OCI-LY7 (cell line): ENCODE results near the gene TTC28. TPM values are rescaled to one million over a fixed set of nuclear protein-coding genes. Genes with fewer than 3 reads are reported as not detected.

ENCODE experiments used
- BruUV-seq: library from RNA; stranded (reverse); fragments of 400-500 nt; replicated peaks from 2 replicates; lab custom pipeline; 2021; lab: Mats Ljungman, UMichigan
- CTCF ChIA-PET: fragments of 300-600 bp; sonication (Branson Sonifier 250); formaldehyde crosslinking; loops from one replicate; lab custom pipeline; 2022; ENCODE audit warnings: antibody characterized with exemption; ENCODE audit not compliant: unreplicated experiment; lab: Charles Lee
- POLR2A ChIA-PET: fragments of 300-600 bp; sonication (Branson Sonifier 250); formaldehyde crosslinking; loops from one replicate; lab custom pipeline; 2022; ENCODE audit warnings: antibody characterized with exemption; lab: Charles Lee
- DNase-seq: peaks from one replicate; pipeline ENCODE4 v3.0.0-alpha.2; 2015; ENCODE audit warnings: low spot score
- H2AFZ ChIP-seq: fragments of 200-600 bp; sonication (generic), shearing (Covaris generic); 2 replicates; pipeline ENCODE4 v1.6.1; 2014; ENCODE audit warnings: mild to moderate bottlenecking, antibody characterized with exemption, low read length, moderate library complexity
- H3K27ac ChIP-seq: fragments of 200-600 bp; sonication (generic); 2 replicates; pipeline ENCODE4 v1.5.1; 2014; ENCODE audit warnings: mixed run types, low read depth, mild to moderate bottlenecking, moderate library complexity, low read length, inconsistent platforms; ENCODE audit not compliant: poor library complexity, severe bottlenecking
- H3K36me3 ChIP-seq: fragments of 200-600 bp; sonication (generic); 2 replicates; pipeline ENCODE4 v1.6.1; 2014; ENCODE audit warnings: mild to moderate bottlenecking, antibody characterized with exemption, low read length, moderate library complexity, mixed read lengths; ENCODE audit not compliant: insufficient read depth
- H3K4me1 ChIP-seq: fragments of 200-600 bp; sonication (generic); 2 replicates; pipeline ENCODE4 v1.5.1; 2014; ENCODE audit warnings: mild to moderate bottlenecking, low read length; ENCODE audit not compliant: insufficient read depth, poor library complexity, severe bottlenecking
- H3K4me2 ChIP-seq: fragments of 200-600 bp; sonication (generic); 2 replicates; pipeline ENCODE4 v1.6.1; 2014; ENCODE audit warnings: mild to moderate bottlenecking, low read length
- H3K4me3 ChIP-seq: fragments of 200-600 bp; sonication (generic); 2 replicates; pipeline ENCODE4 v1.5.1; 2014; ENCODE audit warnings: mild to moderate bottlenecking, low read depth, low read length; ENCODE audit not compliant: poor library complexity, severe bottlenecking
- H3K79me2 ChIP-seq: fragments of 200-600 bp; sonication (generic); 2 replicates; pipeline ENCODE4 v1.6.1; 2016; ENCODE audit warnings: low read depth, mild to moderate bottlenecking, low read length, moderate library complexity, mixed read lengths; ENCODE audit not compliant: insufficient read depth
- H3K9me2 ChIP-seq: fragments of 200-600 bp; sonication (generic); 2 replicates; pipeline ENCODE4 v1.6.1; 2016; ENCODE audit warnings: mild to moderate bottlenecking, low read length, mixed read lengths; ENCODE audit not compliant: insufficient read depth
- H3K9me3 ChIP-seq: fragments of 200-600 bp; sonication (generic); 2 replicates; pipeline ENCODE4 v1.6.1; 2014; ENCODE audit warnings: mild to moderate bottlenecking, mixed run types, low read length, mixed read lengths
- H4K20me1 ChIP-seq: fragments of 200-600 bp; sonication (generic); 2 replicates; pipeline ENCODE4 v1.6.1; 2014; ENCODE audit warnings: mild to moderate bottlenecking, antibody characterized with exemption, low read length, moderate library complexity, mixed read lengths; ENCODE audit not compliant: insufficient read depth
- EZH2phosphoT487 ChIP-seq: fragments of 200-600 bp; sonication (generic); IDR thresholded peaks from 2 replicates; pipeline ENCODE4 v1.6.1; 2018; ENCODE audit warnings: low read depth, borderline replicate concordance, mild to moderate bottlenecking, mixed run types, antibody characterized with exemption, low read length, moderate library complexity, mixed read lengths
- intact Hi-C: fragments of 100-400 bp; cut with micrococcal nuclease; formaldehyde crosslinking; loops from one replicate; pipeline ENCODE4 v1.10.0; 2022; ENCODE audit not compliant: unreplicated experiment
- total RNA-seq, 2 experiments: library from RNA; depleted of rRNA in 1 of 2; stranded (reverse); fragments of >200 nt in 1 of 2; shearing (Covaris generic) in 1 of 2; gene quantifications; 2 replicates each; pipeline ENCODE4 v1.2.3, GENCODE V29; 2014 to 2022
- TF ChIP-seq, protein P1 (sequence below): fragments of 200-600 bp; sonication (generic); conservative IDR thresholded peaks from 2 replicates; pipeline ENCODE4 v1.5.1; 2014; ENCODE audit warnings: mild to moderate bottlenecking, antibody characterized with exemption, low read length, moderate library complexity, mixed read lengths

Gene TTC28
- total RNA-seq, 2 experiments from 2014 or later, result under 0.01 to 0.55 TPM

DNA sequence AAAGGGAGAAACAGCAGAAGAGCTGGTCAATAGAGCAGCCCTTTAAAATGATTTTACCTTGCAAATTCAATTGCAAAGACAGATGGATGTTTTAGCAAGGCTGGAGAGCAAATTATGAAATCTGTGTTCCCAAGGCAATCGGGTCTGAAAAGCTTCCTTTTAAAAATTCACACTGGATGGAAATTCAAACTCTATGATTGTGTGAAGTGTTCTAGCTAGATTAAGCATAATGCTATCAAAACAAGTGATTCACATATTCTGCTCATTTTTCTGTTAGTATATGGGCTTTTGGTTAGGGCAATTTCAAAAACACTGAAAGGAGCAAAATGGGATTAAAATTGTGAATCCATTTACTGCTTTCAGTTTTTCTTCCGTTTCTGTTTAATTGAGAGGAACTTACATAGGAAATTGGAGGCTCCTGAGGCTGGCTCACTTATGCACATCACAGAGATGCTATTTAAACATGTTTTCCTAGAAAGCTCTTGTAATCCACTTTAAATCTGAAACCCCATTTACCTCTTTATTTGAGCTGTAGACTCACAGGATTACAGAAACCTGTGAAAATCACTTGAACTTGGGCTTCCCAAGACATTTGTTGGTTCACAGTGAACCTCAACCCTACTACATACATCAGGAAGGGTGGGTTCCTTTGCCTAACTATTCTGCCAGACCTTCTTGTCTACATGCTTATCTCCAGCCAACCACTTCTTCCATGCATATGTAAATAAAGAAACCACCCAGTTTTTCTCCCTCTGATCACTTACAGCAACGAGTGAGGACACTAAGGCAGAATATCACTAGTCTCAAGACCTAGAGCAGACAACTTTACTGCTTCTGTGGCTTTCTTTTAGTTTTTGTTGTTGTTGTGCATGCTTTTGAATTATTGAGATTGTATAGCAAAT is 558.7 kb downstream of the TTC28 start:
- Histone ChIP-seq H3K4me2 (no peak overlapping the region), H3K9me2 (no peaks in the 10 kb centered on the region), H3K9me3 (no peaks in the 10 kb centered on the region), H4K20me1 (no peaks in the 10 kb centered on the region), H3K4me3 (no peak overlapping the region), H3K4me1 (no peaks in the 10 kb centered on the region), H3K36me3 (no peaks in the 10 kb centered on the region), H3K27ac (no peak overlapping the region), H2AFZ (no peak overlapping the region), H3K79me2 (no peaks in the 10 kb centered on the region)
- no TSS peak for BruUV-seq
- CTCF ChIA-PET, result no interaction called here
- intact Hi-C loops, result no loop called here
- DNase-seq, result no peak
- POLR2A ChIA-PET, result interaction anchor here (0.6 to 0.7 kb wide), 2 partner anchors 13 to 114 kb away, joined by 3 read pairs; no protein-coding TSS in a partner anchor
- TF ChIP-seq, protein P1, sequence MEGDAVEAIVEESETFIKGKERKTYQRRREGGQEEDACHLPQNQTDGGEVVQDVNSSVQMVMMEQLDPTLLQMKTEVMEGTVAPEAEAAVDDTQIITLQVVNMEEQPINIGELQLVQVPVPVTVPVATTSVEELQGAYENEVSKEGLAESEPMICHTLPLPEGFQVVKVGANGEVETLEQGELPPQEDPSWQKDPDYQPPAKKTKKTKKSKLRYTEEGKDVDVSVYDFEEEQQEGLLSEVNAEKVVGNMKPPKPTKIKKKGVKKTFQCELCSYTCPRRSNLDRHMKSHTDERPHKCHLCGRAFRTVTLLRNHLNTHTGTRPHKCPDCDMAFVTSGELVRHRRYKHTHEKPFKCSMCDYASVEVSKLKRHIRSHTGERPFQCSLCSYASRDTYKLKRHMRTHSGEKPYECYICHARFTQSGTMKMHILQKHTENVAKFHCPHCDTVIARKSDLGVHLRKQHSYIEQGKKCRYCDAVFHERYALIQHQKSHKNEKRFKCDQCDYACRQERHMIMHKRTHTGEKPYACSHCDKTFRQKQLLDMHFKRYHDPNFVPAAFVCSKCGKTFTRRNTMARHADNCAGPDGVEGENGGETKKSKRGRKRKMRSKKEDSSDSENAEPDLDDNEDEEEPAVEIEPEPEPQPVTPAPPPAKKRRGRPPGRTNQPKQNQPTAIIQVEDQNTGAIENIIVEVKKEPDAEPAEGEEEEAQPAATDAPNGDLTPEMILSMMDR, result no peak
- TF ChIP-seq EZH2phosphoT487, result no peak

DNA sequence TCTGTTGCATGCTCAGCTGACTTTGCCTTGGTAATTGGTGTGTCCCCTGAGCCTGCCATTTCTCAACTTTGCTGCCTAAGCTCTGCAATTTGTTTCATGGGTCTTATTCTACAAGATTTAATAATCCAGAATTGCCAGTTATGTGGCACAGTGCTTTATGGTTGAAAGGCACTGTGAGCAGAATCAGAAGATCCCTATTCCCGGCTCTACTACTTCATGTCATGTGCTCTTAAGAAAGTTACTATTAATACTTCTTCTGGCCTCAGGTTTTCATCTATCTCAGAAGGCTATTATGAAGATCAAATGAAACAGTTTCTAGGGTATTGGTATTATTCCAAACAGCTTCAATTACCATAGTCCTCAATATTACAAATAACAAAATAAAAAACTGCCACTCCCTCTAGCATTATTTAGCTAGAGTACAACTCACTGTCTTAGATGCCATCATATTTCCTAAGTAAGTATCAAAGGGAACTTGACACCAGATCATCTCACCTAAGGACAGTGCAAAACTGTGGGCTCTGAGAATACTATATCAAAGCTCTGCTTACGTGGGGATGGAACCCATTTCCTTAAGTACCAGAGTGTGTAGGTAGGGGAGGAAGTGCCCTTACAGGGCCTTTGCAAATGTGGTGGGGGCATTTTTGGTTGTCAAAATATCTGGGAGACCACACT is 560.5 kb downstream of the TTC28 start:
- ChIA-PET CTCF (no interaction called here), POLR2A (interaction anchor here (0.7 to 1.0 kb wide), 2 partner anchors 11 to 34 kb away, joined by 3 read pairs; no protein-coding TSS in a partner anchor)
- H4K20me1 ChIP-seq, result no peaks in the 10 kb centered on the region
- H3K9me2 ChIP-seq, result no peaks in the 10 kb centered on the region
- H3K4me1 ChIP-seq, result no peaks in the 10 kb centered on the region
- BruUV-seq, result no TSS peak
- no peak overlapping the region for H3K4me2 ChIP-seq
- no peak overlapping the region for H3K27ac ChIP-seq
- H3K36me3 ChIP-seq, result no peaks in the 10 kb centered on the region
- H2AFZ ChIP-seq, result no peak overlapping the region
- no peaks in the 10 kb centered on the region for H3K9me3 ChIP-seq
- no peak overlapping the region for H3K4me3 ChIP-seq
- no peaks in the 10 kb centered on the region for H3K79me2 ChIP-seq
- intact Hi-C loops, result no loop called here
- TF ChIP-seq EZH2phosphoT487, result no peak
- TF ChIP-seq, protein P1, result no peak
- DNase-seq, result no peak
